ENCODE data around the gene D2HGDH. TPM values are rescaled to one million over a fixed set of nuclear protein-coding genes. Genes with fewer than 3 reads are reported as not detected.

Gene D2HGDH
- total and polyA plus RNA-seq, 10 donors = 18.8 to 69.8 (median 38.0) TPM

- Histone ChIP-seq H3K4me3 (no peak overlapping the region), H3K36me3 (no peaks in the 10 kb centered on the region), H3K27ac (peak overlapping the region in 2 of 8 donors; percentile 23 to 51), H3K4me1 (peaks cover 0 to 14% (median 0%) of the 10 kb centered on the region in 6 donors), H3K9me3 (no peaks in the 10 kb centered on the region), H3K27me3 (replicated peaks in 1 of 7) (peaks cover 0 to 51% (median 0%) of the 10 kb centered on the region in 7 donors)
- peak; percentile 69 for DNase-seq
- TF ChIP-seq, protein P1, sequence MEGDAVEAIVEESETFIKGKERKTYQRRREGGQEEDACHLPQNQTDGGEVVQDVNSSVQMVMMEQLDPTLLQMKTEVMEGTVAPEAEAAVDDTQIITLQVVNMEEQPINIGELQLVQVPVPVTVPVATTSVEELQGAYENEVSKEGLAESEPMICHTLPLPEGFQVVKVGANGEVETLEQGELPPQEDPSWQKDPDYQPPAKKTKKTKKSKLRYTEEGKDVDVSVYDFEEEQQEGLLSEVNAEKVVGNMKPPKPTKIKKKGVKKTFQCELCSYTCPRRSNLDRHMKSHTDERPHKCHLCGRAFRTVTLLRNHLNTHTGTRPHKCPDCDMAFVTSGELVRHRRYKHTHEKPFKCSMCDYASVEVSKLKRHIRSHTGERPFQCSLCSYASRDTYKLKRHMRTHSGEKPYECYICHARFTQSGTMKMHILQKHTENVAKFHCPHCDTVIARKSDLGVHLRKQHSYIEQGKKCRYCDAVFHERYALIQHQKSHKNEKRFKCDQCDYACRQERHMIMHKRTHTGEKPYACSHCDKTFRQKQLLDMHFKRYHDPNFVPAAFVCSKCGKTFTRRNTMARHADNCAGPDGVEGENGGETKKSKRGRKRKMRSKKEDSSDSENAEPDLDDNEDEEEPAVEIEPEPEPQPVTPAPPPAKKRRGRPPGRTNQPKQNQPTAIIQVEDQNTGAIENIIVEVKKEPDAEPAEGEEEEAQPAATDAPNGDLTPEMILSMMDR (IDR thresholded peaks at IDR 0.05 in 8 of 11, conservative IDR thresholded peaks at IDR 0.05 in 3 of 11) = no peak
- TF ChIP-seq POLR2AphosphoS5 (IDR thresholded peaks at IDR 0.05) (no peak), POLR2A (IDR thresholded peaks at IDR 0.05) (no peak)
- intact Hi-C loops (cut with DNase I; ENCODE audit: low total_unique reads) = no loop called here
- WGBS, 5 donors = 72 to 84% (median 80%) methylated on average over 21 to 28 of the region's 28 CpGs
Observed at GRCh38 chr2:241810307-241811200, 76.1 kb downstream of the D2HGDH start.

DNA sequence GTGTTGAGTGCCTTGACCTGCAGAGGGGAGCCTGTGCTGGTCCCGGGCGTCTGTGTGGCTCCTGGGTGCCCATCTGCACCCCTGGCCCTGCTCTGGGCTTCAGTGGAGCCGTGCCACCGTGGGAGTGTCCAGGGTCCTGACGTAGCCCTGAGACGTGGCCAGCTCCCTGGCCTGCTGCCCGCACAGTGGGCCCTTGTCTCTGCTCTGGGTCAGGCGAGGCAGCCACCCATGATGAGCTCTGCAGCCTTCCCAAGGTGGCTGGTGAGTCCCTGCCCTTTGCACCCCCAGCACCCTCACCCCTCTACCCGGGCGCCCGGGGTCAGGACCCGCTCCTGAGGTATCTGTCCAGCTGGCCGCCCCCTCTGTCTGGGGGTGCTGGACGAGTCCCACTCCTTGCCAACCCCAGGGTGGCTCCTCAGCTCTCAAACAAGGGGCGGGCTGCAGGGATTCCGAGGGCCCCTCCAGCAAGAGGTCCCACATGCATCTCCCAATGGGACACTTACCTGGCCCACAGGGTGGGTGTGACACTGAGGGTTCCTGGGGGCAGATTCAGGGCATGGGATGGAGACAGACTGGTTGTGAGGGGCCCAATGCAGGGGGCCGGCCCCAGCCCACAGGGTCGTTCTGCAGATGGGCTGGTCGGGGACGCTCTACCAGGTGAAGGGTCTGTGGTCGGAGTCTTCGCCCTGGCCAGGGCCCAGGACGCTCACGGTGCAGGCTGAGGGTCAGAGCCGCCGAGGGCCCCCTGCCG is 76.9 kb downstream of the D2HGDH start:
- peaks cover 0 to 60% (median 1%) of the 10 kb centered on the region in 7 donors for H3K27me3 ChIP-seq (replicated peaks in 1 of 7)
- H3K4me3 ChIP-seq = no peak overlapping the region
- H3K4me1 ChIP-seq = peaks cover 0 to 14% (median 0%) of the 10 kb centered on the region in 6 donors
- TF ChIP-seq, protein P1 (IDR thresholded peaks at IDR 0.05 in 8 of 11, conservative IDR thresholded peaks at IDR 0.05 in 3 of 11) = no peak
- TF ChIP-seq POLR2A (IDR thresholded peaks at IDR 0.05) (no peak), POLR2AphosphoS5 (IDR thresholded peaks at IDR 0.05) (no peak)
- peak overlapping the region in 2 of 8 donors; percentile 23 to 51 for H3K27ac ChIP-seq
- 80 to 95% (median 89%) methylated on average over 12 to 27 of the region's 27 CpGs for WGBS, 5 donors
- intact Hi-C loops (cut with DNase I; ENCODE audit: low total_unique reads) = no loop called here
- H3K36me3 ChIP-seq = no peaks in the 10 kb centered on the region
- no peaks in the 10 kb centered on the region for H3K9me3 ChIP-seq
- no peak for DNase-seq

- TF ChIP-seq, protein P1 (IDR thresholded peaks at IDR 0.05 in 8 of 11, conservative IDR thresholded peaks at IDR 0.05 in 3 of 11) = no peak
- TF ChIP-seq POLR2A (IDR thresholded peaks at IDR 0.05) (no peak), POLR2AphosphoS5 (IDR thresholded peaks at IDR 0.05) (no peak)
- H3K36me3 ChIP-seq = no peaks in the 10 kb centered on the region
- 78 to 95% (median 82%) methylated on average over 8 to 20 of the region's 20 CpGs for WGBS, 5 donors
Observed at GRCh38 chr2:241811952-241812729, 77.7 kb downstream of the D2HGDH start.

More at GRCh38 chr2:241811952-241812729, 77.7 kb downstream of the D2HGDH start:
- Histone ChIP-seq H3K27me3 (replicated peaks in 1 of 7) (peaks cover 0 to 67% (median 7%) of the 10 kb centered on the region in 7 donors), H3K9me3 (no peaks in the 10 kb centered on the region), H3K4me3 (no peak overlapping the region), H3K27ac (no peak overlapping the region), H3K4me1 (peaks cover 0 to 20% (median 4%) of the 10 kb centered on the region in 6 donors)
- DNase-seq = peak; percentile 55
- intact Hi-C loops (cut with DNase I; ENCODE audit: low total_unique reads) = no loop called here

Measured in spleen (tissue), 11 donors.